ENCODE data around the gene SRD5A3.

SRD5A3 gene

GRCh38 chr4:55312489-55313101 is 33.4 kb upstream of the SRD5A3 start:
- H3K27me3 ChIP-seq (ENCODE audit: control insufficient read depth, low read length), result no peaks in the 10 kb centered on the region
- no peaks in the 10 kb centered on the region for H3K9me3 ChIP-seq (ENCODE audit: control insufficient read depth, insufficient read depth, low read length)

DNA sequence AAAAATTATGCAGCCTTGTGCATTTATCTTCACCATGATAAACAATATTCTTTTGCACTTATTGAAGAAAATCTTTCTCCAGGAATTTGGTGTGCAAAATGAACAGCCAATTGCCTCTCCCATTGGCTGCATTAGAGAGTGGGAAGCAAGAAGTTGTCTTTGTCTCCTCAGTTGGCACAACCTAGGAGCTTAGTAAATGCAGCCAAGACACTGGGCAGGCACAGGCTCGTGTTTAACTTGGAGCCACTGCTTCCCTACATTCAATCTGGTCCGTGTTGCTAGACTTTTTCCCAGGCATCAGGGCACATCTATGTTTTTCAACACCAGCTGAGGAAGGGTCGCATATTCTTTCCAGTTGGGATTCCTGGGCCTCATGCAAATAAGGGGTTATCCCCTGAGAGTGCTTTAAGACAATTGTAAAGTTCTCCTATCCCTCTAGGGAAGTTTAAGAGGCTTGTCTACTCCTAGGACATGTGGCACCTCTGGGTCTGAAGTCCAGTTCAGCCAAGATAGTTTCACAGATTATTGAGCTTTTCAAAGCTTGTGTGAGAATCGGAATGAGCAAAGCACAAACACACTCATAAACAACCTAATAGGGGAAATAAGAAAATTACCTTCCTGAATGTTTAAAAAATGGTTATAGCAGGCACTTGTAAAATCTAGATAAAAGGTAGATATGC is 31.8 kb upstream of the SRD5A3 start:
- no peaks in the 10 kb centered on the region for H3K79me2 ChIP-seq (ENCODE audit: control insufficient read depth, low read length)
- no peak for TF ChIP-seq EZH2phosphoT487 (IDR thresholded peaks at IDR 0.05; ENCODE audit: borderline replicate concordance, low read length)
- TF ChIP-seq, protein P1, sequence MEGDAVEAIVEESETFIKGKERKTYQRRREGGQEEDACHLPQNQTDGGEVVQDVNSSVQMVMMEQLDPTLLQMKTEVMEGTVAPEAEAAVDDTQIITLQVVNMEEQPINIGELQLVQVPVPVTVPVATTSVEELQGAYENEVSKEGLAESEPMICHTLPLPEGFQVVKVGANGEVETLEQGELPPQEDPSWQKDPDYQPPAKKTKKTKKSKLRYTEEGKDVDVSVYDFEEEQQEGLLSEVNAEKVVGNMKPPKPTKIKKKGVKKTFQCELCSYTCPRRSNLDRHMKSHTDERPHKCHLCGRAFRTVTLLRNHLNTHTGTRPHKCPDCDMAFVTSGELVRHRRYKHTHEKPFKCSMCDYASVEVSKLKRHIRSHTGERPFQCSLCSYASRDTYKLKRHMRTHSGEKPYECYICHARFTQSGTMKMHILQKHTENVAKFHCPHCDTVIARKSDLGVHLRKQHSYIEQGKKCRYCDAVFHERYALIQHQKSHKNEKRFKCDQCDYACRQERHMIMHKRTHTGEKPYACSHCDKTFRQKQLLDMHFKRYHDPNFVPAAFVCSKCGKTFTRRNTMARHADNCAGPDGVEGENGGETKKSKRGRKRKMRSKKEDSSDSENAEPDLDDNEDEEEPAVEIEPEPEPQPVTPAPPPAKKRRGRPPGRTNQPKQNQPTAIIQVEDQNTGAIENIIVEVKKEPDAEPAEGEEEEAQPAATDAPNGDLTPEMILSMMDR (IDR thresholded peaks at IDR 0.05; ENCODE audit: low read depth, low read length, poor library complexity, severe bottlenecking), result no peak
- no peaks in the 10 kb centered on the region for H3K4me1 ChIP-seq (ENCODE audit: control insufficient read depth, low read length)
- no peaks in the 10 kb centered on the region; the same call in 1 of the 2 replicates for H3F3A ChIP-seq (ENCODE audit: control insufficient read depth, insufficient read depth)
- 0 out of 2 replicates have a peak, but pooled peaks cover 8% of the 10 kb centered on the region for H3K27me3 ChIP-seq (ENCODE audit: control insufficient read depth, low read length)
- no peaks in the 10 kb centered on the region for H4K20me1 ChIP-seq (ENCODE audit: control insufficient read depth, insufficient read depth, low read depth, low read length)
- no peaks in the 10 kb centered on the region for H3K9me2 ChIP-seq (replicated peaks; ENCODE audit: control insufficient read depth, low read length)
- H3K27ac ChIP-seq (ENCODE audit: low read depth, low read length), result no peak overlapping the region
- H3K4me3 ChIP-seq (ENCODE audit: low read length), result no peak overlapping the region
- no peaks in the 10 kb centered on the region for H3K36me3 ChIP-seq (ENCODE audit: control insufficient read depth, low read length)
- H3K9me3 ChIP-seq (ENCODE audit: control insufficient read depth, insufficient read depth, low read length), result no peaks in the 10 kb centered on the region
- H3K4me2 ChIP-seq (ENCODE audit: low read length), result no peak overlapping the region

More at GRCh38 chr4:55312489-55313101, 33.4 kb upstream of the SRD5A3 start:
- Histone ChIP-seq H3K9me2 (replicated peaks; ENCODE audit: control insufficient read depth, low read length) (no peaks in the 10 kb centered on the region), H3K36me3 (ENCODE audit: control insufficient read depth, low read length) (no peaks in the 10 kb centered on the region), H3K79me2 (ENCODE audit: control insufficient read depth, low read length) (no peaks in the 10 kb centered on the region), H3K4me1 (ENCODE audit: control insufficient read depth, low read length) (no peaks in the 10 kb centered on the region), H3K27ac (ENCODE audit: low read depth, low read length) (no peak overlapping the region), H3K4me3 (ENCODE audit: low read length) (no peak overlapping the region), H3F3A (ENCODE audit: control insufficient read depth, insufficient read depth) (no peaks in the 10 kb centered on the region; the same call in 1 of the 2 replicates), H3K4me2 (ENCODE audit: low read length) (no peak overlapping the region), H4K20me1 (ENCODE audit: control insufficient read depth, insufficient read depth, low read depth, low read length) (no peaks in the 10 kb centered on the region)
- TF ChIP-seq, protein P1 (IDR thresholded peaks at IDR 0.05; ENCODE audit: low read depth, low read length, poor library complexity, severe bottlenecking), result peak; percentile 68
- no peak for TF ChIP-seq EZH2phosphoT487 (IDR thresholded peaks at IDR 0.05; ENCODE audit: borderline replicate concordance, low read length)

- Histone ChIP-seq H3K27me3 (ENCODE audit: control insufficient read depth, low read length) (0 out of 2 replicates have a peak, but pooled peaks cover 8% of the 10 kb centered on the region), H3K4me2 (ENCODE audit: low read length) (no peak overlapping the region), H3K4me1 (ENCODE audit: control insufficient read depth, low read length) (no peaks in the 10 kb centered on the region), H3K4me3 (ENCODE audit: low read length) (no peak overlapping the region), H3F3A (ENCODE audit: control insufficient read depth, insufficient read depth) (no peaks in the 10 kb centered on the region; the same call in 1 of the 2 replicates), H3K36me3 (ENCODE audit: control insufficient read depth, low read length) (no peaks in the 10 kb centered on the region), H3K79me2 (ENCODE audit: control insufficient read depth, low read length) (no peaks in the 10 kb centered on the region), H3K9me3 (ENCODE audit: control insufficient read depth, insufficient read depth, low read length) (no peaks in the 10 kb centered on the region), H4K20me1 (ENCODE audit: control insufficient read depth, insufficient read depth, low read depth, low read length) (no peaks in the 10 kb centered on the region), H3K27ac (ENCODE audit: low read depth, low read length) (no peak overlapping the region), H3K9me2 (replicated peaks; ENCODE audit: control insufficient read depth, low read length) (no peaks in the 10 kb centered on the region)
- no peak for TF ChIP-seq EZH2phosphoT487 (IDR thresholded peaks at IDR 0.05; ENCODE audit: borderline replicate concordance, low read length)
- TF ChIP-seq, protein P1 (IDR thresholded peaks at IDR 0.05; ENCODE audit: low read depth, low read length, poor library complexity, severe bottlenecking), result no peak
Observed at GRCh38 chr4:55318175-55319129, 27.6 kb upstream of the SRD5A3 start.

Data from DOHH2 (cell line).